Transverse colon (tissue), 4 donors: Measurements from ENCODE around the gene VEPH1.

ENCODE experiments used
- CTCF ChIP-seq, 5 experiments: fragments of 200-600 bp in 3 of 5; fragments of 450-650 bp in 2 of 5; sonication (generic) in 3 of 5; IDR thresholded peaks; 1 replicate in 2 of 5; 2 replicates in 3 of 5; pipeline ENCODE4 v1.5.1; 2016 to 2017; ENCODE audit warnings: antibody characterized with exemption in 5 of 5, inconsistent platforms in 3 of 5, mild to moderate bottlenecking in 2 of 5, moderate library complexity in 1 of 5
- POLR2A ChIP-seq: fragments of 450-650 bp; IDR thresholded peaks from one replicate; pipeline ENCODE4 v1.6.1; 2016; ENCODE audit warnings: antibody characterized with exemption, mild to moderate bottlenecking, moderate library complexity
- POLR2AphosphoS5 ChIP-seq, 3 donors: sonication (generic); formaldehyde crosslinking; IDR thresholded peaks; one replicate each; pipeline ENCODE4 v1.6.1; 2016; ENCODE audit warnings: antibody characterized with exemption in 3 of 3

- no peak for TF ChIP-seq CTCF (IDR thresholded peaks at IDR 0.05)
- no peak for TF ChIP-seq POLR2A
- TF ChIP-seq POLR2AphosphoS5 (IDR thresholded peaks at IDR 0.05): no peak
Measured at GRCh38 chr3:157285141-157285540, 218.1 kb downstream of the VEPH1 start.
